ENCODE measurements around the gene EMC9.
"Not testable (repeated sequence)": the region's sequence is repeated elsewhere in the genome, so short reads cannot be mapped to it uniquely, and the experiment has no call there.

EMC9 gene

GRCh38 chr14:24129410-24129998, 11.9 kb downstream of the EMC9 start:
- no peak for DNase-seq

GRCh38 chr14:24127673-24128072, 13.7 kb downstream of the EMC9 start:
- DNase-seq = no peak

GRCh38 chr14:24126939-24127338, 14.5 kb downstream of the EMC9 start:
- DNase-seq = no peak

- DNase-seq = no peak
Measured at GRCh38 chr14:24123424-24124417, 17.7 kb downstream of the EMC9 start.

GRCh38 chr14:24122898-24123297, 18.5 kb downstream of the EMC9 start:
- DNase-seq = no peak

GRCh38 chr14:24122416-24122815, 19.0 kb downstream of the EMC9 start:
- DNase-seq = no peak

- no peak for DNase-seq
Measured at GRCh38 chr14:24121210-24121609, 20.2 kb downstream of the EMC9 start.

GRCh38 chr14:24119691-24120090, 21.7 kb downstream of the EMC9 start:
- no peak for DNase-seq

GRCh38 chr14:24117179-24117578, 24.2 kb downstream of the EMC9 start:
- no peak for DNase-seq

GRCh38 chr14:24116128-24116814, 25.1 kb downstream of the EMC9 start:
- no peak for DNase-seq

- no peak for DNase-seq
Measured at GRCh38 chr14:24115422-24116127, 25.8 kb downstream of the EMC9 start.

- peak; percentile 99 for DNase-seq
Measured at GRCh38 chr14:24114532-24115421, 26.6 kb downstream of the EMC9 start, which contains the start of the genes DCAF11 and NRL. TSS of gene DCAF11 (plus strand) at chr14:24114777. CDS start at chr14:24115595, 818 bp downstream. TSS of gene NRL (minus strand) at chr14:24114949. CDS start at chr14:24082848, 32,101 bp downstream.

- peak; percentile 94 to 95 for DNase-seq
Measured at GRCh38 chr14:24113801-24114531, 27.4 kb downstream of the EMC9 start.

- no peak for DNase-seq
Measured at GRCh38 chr14:24113379-24113800, 28.0 kb downstream of the EMC9 start.

- DNase-seq = no peak
Measured at GRCh38 chr14:24110523-24110922, 30.9 kb downstream of the EMC9 start.

- DNase-seq = no peak
Measured at GRCh38 chr14:24110060-24110459, 31.3 kb downstream of the EMC9 start.

GRCh38 chr14:24108336-24108874, 33.0 kb downstream of the EMC9 start:
- DNase-seq = no peak

- no peak for DNase-seq
Measured at GRCh38 chr14:24106672-24107271, 34.6 kb downstream of the EMC9 start.

- not testable (repeated sequence) for DNase-seq
Measured at GRCh38 chr14:24105609-24106239, 35.7 kb downstream of the EMC9 start.

- no peak for DNase-seq
Measured at GRCh38 chr14:24103451-24103850, 37.9 kb downstream of the EMC9 start.
